Neural progenitor cell (in vitro differentiated cells): ENCODE results near the gene MFRP. TPM values are rescaled to one million over a fixed set of nuclear protein-coding genes. Genes with fewer than 3 reads are reported as not detected.

ENCODE experiments used
- DNase-seq: peaks from one replicate; pipeline ENCODE4 v3.0.0-alpha.2; 2016; ENCODE audit warnings: low spot score
- H2AFZ ChIP-seq: fragments of 200-600 bp; sonication (generic); replicated peaks from 2 replicates; pipeline ENCODE4 v1.6.1; 2016; ENCODE audit warnings: antibody characterized with exemption
- H3F3A ChIP-seq: fragments of 200-600 bp; sonication (generic); 2 replicates; pipeline ENCODE4 v1.6.1; 2016; ENCODE audit warnings: antibody characterized with exemption, low read depth
- H3K27ac ChIP-seq: fragments of 200-600 bp; sonication (generic); 2 replicates; pipeline ENCODE4 v1.5.1; 2016; ENCODE audit warnings: mild to moderate bottlenecking
- H3K27me3 ChIP-seq: fragments of 200-600 bp; sonication (generic); 2 replicates; pipeline ENCODE4 v1.6.1; 2016; ENCODE audit warnings: mild to moderate bottlenecking, moderate library complexity
- H3K36me3 ChIP-seq: fragments of 200-600 bp; sonication (generic); 2 replicates; pipeline ENCODE4 v1.5.1; 2016
- H3K4me1 ChIP-seq: fragments of 200-600 bp; sonication (generic); 2 replicates; pipeline ENCODE4 v1.6.1; 2016; ENCODE audit warnings: mixed run types
- H3K4me2 ChIP-seq: fragments of 200-600 bp; sonication (generic); 2 replicates; pipeline ENCODE4 v1.6.1; 2016
- H3K4me3 ChIP-seq: fragments of 200-600 bp; sonication (generic); 2 replicates; pipeline ENCODE4 v1.5.1; 2016
- H3K79me2 ChIP-seq: fragments of 200-600 bp; sonication (generic); 2 replicates; pipeline ENCODE4 v1.6.1; 2016; ENCODE audit warnings: low read depth
- H3K9ac ChIP-seq: fragments of 200-600 bp; sonication (generic); 2 replicates; pipeline ENCODE4 v1.6.1; 2016
- H3K9me3 ChIP-seq: fragments of 200-600 bp; sonication (generic); 2 replicates; pipeline ENCODE4 v1.5.1; 2016; ENCODE audit warnings: low read depth
- H4K20me1 ChIP-seq: fragments of 200-600 bp; sonication (generic); 2 replicates; pipeline ENCODE4 v1.6.1; 2016; ENCODE audit warnings: low read depth
- H3K27ac Mint-ChIP-seq: 3 replicates; pipeline ENCODE4 v1.8.0; 2021; ENCODE audit warnings: mixed read lengths
- H3K27me3 Mint-ChIP-seq: 2 replicates; pipeline ENCODE4 v1.8.0; 2022; ENCODE audit warnings: low read depth, mild to moderate bottlenecking, inconsistent platforms, moderate library complexity, mixed read lengths; ENCODE audit not compliant: insufficient read depth
- H3K36me3 Mint-ChIP-seq: 3 replicates; pipeline ENCODE4 v1.8.0; 2021; ENCODE audit warnings: mixed read lengths
- H3K4me1 Mint-ChIP-seq: 3 replicates; pipeline ENCODE4 v1.8.0; 2021; ENCODE audit warnings: mixed read lengths
- H3K4me3 Mint-ChIP-seq: 3 replicates; pipeline ENCODE4 v1.8.0; 2021; ENCODE audit warnings: mild to moderate bottlenecking, moderate library complexity, mixed read lengths
- H3K9me3 Mint-ChIP-seq: 3 replicates; pipeline ENCODE4 v1.8.0; 2020; ENCODE audit warnings: mixed read lengths
- CTCF ChIP-seq: fragments of 200-600 bp; sonication (generic); IDR thresholded peaks from 2 replicates; pipeline ENCODE4 v1.5.1; 2017; ENCODE audit warnings: antibody characterized with exemption, mild to moderate bottlenecking
- EZH2 ChIP-seq: fragments of 200-600 bp; sonication (generic); IDR thresholded peaks from 2 replicates; pipeline ENCODE4 v1.6.1; 2017; ENCODE audit warnings: antibody characterized with exemption, mild to moderate bottlenecking, moderate library complexity
- EZH2phosphoT487 ChIP-seq: fragments of 200-600 bp; sonication (generic); IDR thresholded peaks from 2 replicates; pipeline ENCODE4 v1.6.1; 2017; ENCODE audit warnings: antibody characterized with exemption
- total RNA-seq: library from RNA; depleted of rRNA; stranded (reverse); fragments of >200 nt; gene quantifications from 2 replicates; pipeline ENCODE4 v1.2.3, GENCODE V29; 2015; ENCODE audit warnings: low replicate concordance

Gene MFRP
- total RNA-seq, 1 donor from 2014 or later = not detected

- no peaks in the 10 kb centered on the region for H3K36me3 Mint-ChIP-seq
- no peaks in the 10 kb centered on the region for H3K9me3 Mint-ChIP-seq
- Histone ChIP-seq H3K36me3 (no peaks in the 10 kb centered on the region), H3K4me2 (peak overlapping the region; percentile 81), H3K9ac (no peak overlapping the region), H4K20me1 (peaks cover 6% of the 10 kb centered on the region), H3K4me1 (peaks cover 68% of the 10 kb centered on the region), H3K27me3 (peaks cover 17% of the 10 kb centered on the region), H3K4me3 (peak overlapping the region; percentile 33), H3K79me2 (no peaks in the 10 kb centered on the region), H3K9me3 (no peaks in the 10 kb centered on the region), H3F3A (peaks cover 66% of the 10 kb centered on the region), H3K27ac (no peak overlapping the region), H2AFZ (no peak overlapping the region)
- no peak for TF ChIP-seq EZH2phosphoT487
- TF ChIP-seq CTCF = no peak
- TF ChIP-seq EZH2 = no peak
- peaks cover 47% of the 10 kb centered on the region for H3K4me1 Mint-ChIP-seq
- peak overlapping the region; percentile 43 for H3K4me3 Mint-ChIP-seq
- peak; percentile 65 for DNase-seq
- no peak overlapping the region for H3K27ac Mint-ChIP-seq
- H3K27me3 Mint-ChIP-seq = peaks cover 6% of the 10 kb centered on the region
Observed at GRCh38 chr11:119378851-119379465, 32.5 kb upstream of the MFRP start.

- Histone ChIP-seq H3K79me2 (no peaks in the 10 kb centered on the region), H3K4me2 (peak overlapping the region; percentile 81), H3K4me1 (peaks cover 71% of the 10 kb centered on the region), H3K36me3 (no peaks in the 10 kb centered on the region), H4K20me1 (peaks cover 6% of the 10 kb centered on the region), H3F3A (peaks cover 66% of the 10 kb centered on the region), H3K4me3 (peak overlapping the region; percentile 33), H3K27me3 (peaks cover 11% of the 10 kb centered on the region), H2AFZ (no peak overlapping the region), H3K27ac (no peak overlapping the region), H3K9me3 (no peaks in the 10 kb centered on the region), H3K9ac (no peak overlapping the region)
- no peak for TF ChIP-seq CTCF
- no peak for TF ChIP-seq EZH2
- TF ChIP-seq EZH2phosphoT487 = no peak
- Mint-ChIP-seq H3K27ac (peak overlapping the region; percentile 74), H3K27me3 (peaks cover 6% of the 10 kb centered on the region), H3K4me1 (peaks cover 50% of the 10 kb centered on the region), H3K4me3 (peak overlapping the region; percentile 43), H3K9me3 (no peaks in the 10 kb centered on the region), H3K36me3 (no peaks in the 10 kb centered on the region)
- DNase-seq = peak; percentile 86
Observed at GRCh38 chr11:119377961-119378667, 31.6 kb upstream of the MFRP start.

- no peaks in the 10 kb centered on the region for H3K36me3 ChIP-seq
- H3F3A ChIP-seq = peaks cover 64% of the 10 kb centered on the region
- Mint-ChIP-seq H3K27ac (no peak overlapping the region), H3K4me1 (peaks cover 50% of the 10 kb centered on the region), H3K9me3 (no peaks in the 10 kb centered on the region), H3K27me3 (peaks cover 6% of the 10 kb centered on the region), H3K4me3 (no peak overlapping the region), H3K36me3 (no peaks in the 10 kb centered on the region)
- H3K27ac ChIP-seq = no peak overlapping the region
- H3K9ac ChIP-seq = no peak overlapping the region
- H3K27me3 ChIP-seq = peaks cover 3% of the 10 kb centered on the region
- no peak overlapping the region for H2AFZ ChIP-seq
- H3K79me2 ChIP-seq = no peaks in the 10 kb centered on the region
- no peaks in the 10 kb centered on the region for H3K9me3 ChIP-seq
- TF ChIP-seq EZH2phosphoT487 (no peak), EZH2 (no peak), CTCF (no peak)
- peak overlapping the region; percentile 81 for H3K4me2 ChIP-seq
- H4K20me1 ChIP-seq = peaks cover 6% of the 10 kb centered on the region
- no peak overlapping the region for H3K4me3 ChIP-seq
- no peak for DNase-seq
- peaks cover 71% of the 10 kb centered on the region for H3K4me1 ChIP-seq
Observed at GRCh38 chr11:119377112-119377901, 30.8 kb upstream of the MFRP start.
